Memory B cell (primary cell): ENCODE data around the gene VSIG2.

ENCODE experiments used
- ATAC-seq: fragments of 150-1000 bp; cut with Tn5 transposase; 2 replicates; pipeline ENCODE4 v1.10.0; 2021; ENCODE audit warnings: low read depth, mild to moderate bottlenecking, moderate library complexity
- DNase-seq, 2 donors: peaks; one replicate each; pipeline ENCODE4 v3.0.0; 2022; ENCODE audit warnings: low spot score in 2 of 2
- H3K27ac Mint-ChIP-seq: one replicate; pipeline ENCODE4 v1.8.0; 2022; ENCODE audit warnings: mild to moderate bottlenecking, moderate library complexity, mixed read lengths
- H3K27me3 Mint-ChIP-seq: one replicate; pipeline ENCODE4 v1.8.0; 2022; ENCODE audit warnings: mixed read lengths
- H3K36me3 Mint-ChIP-seq: one replicate; pipeline ENCODE4 v1.8.0; 2022; ENCODE audit warnings: mild to moderate bottlenecking, mixed read lengths
- H3K4me1 Mint-ChIP-seq: one replicate; pipeline ENCODE4 v1.8.0; 2022; ENCODE audit warnings: mixed read lengths
- H3K4me3 Mint-ChIP-seq: one replicate; pipeline ENCODE4 v1.8.0; 2022; ENCODE audit warnings: mild to moderate bottlenecking, moderate library complexity, mixed read lengths
- H3K9me3 Mint-ChIP-seq: one replicate; pipeline ENCODE4 v1.8.0; 2022; ENCODE audit warnings: mixed read lengths

The VSIG2 gene

GRCh38 chr11:124747406-124748099, 4.5 kb downstream of the VSIG2 start:
- Mint-ChIP-seq H3K36me3 (peaks cover 2% of the 10 kb centered on the region), H3K9me3 (no peaks in the 10 kb centered on the region), H3K4me3 (peak overlapping the region; percentile 98), H3K27ac (no peak overlapping the region), H3K4me1 (peaks cover 21% of the 10 kb centered on the region), H3K27me3 (no peaks in the 10 kb centered on the region)
- ATAC-seq (no peak), DNase-seq (no peak)

GRCh38 chr11:124746621-124747243, 5.3 kb downstream of the VSIG2 start:
- Mint-ChIP-seq H3K27me3 (peaks cover 3% of the 10 kb centered on the region), H3K36me3 (peaks cover 2% of the 10 kb centered on the region), H3K4me1 (peaks cover 21% of the 10 kb centered on the region), H3K27ac (peak overlapping the region; percentile 90), H3K9me3 (no peaks in the 10 kb centered on the region), H3K4me3 (peak overlapping the region; percentile 98)
- DNase-seq (peak; percentile 75 to 80), ATAC-seq (peak; percentile 86)

DNA sequence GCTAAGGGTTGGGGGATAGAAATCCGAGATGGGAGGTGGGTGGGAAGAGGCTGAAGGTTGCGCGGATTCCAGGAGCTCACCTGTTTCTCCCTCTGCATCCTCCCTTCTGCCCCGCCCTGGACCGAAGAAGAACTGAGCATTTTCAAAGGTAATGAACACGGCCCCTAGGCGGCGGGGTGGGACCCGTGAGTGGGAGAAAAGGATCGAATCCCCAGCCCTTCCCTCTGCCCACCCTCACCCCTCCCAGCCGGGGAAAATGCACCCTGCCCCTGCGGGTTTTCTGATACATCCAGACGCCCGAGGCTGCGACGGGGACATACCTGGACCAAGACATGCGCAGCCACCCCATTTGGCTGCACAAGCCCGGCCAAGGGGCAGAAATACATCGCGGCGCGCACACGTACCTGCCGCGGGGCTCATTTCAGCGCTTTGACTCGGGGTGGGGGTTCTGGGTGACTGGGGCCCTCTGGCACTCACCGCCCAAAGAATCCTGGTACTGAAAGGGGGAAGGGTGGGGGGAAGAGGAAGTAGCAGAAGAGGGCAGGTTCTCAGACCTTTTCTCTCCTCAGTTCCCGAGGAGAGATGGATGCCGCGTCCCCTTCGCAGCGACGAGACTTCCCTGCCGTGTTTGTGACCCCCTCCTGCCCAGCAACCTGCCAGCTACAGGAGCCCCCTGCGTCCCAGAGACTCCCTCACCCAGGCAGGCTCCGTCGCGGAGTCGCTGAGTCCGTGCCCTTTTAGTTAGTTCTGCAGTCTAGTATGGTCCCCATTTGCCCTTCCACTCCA, 6.0 kb downstream of the VSIG2 start:
- no peaks in the 10 kb centered on the region for H3K9me3 Mint-ChIP-seq
- DNase-seq (peak in 1 of 2 donors; percentile 26), ATAC-seq (peak; percentile 43)
- H3K4me1 Mint-ChIP-seq: peaks cover 21% of the 10 kb centered on the region
- peak overlapping the region; percentile 90 for H3K27ac Mint-ChIP-seq
- H3K36me3 Mint-ChIP-seq: peaks cover 2% of the 10 kb centered on the region
- H3K4me3 Mint-ChIP-seq: peak overlapping the region; percentile 98
- H3K27me3 Mint-ChIP-seq: peaks cover 6% of the 10 kb centered on the region

GRCh38 chr11:124745270-124745834, 6.7 kb downstream of the VSIG2 start:
- H3K27ac Mint-ChIP-seq: no peak overlapping the region
- no peaks in the 10 kb centered on the region for H3K9me3 Mint-ChIP-seq
- H3K27me3 Mint-ChIP-seq: peaks cover 6% of the 10 kb centered on the region
- peaks cover 26% of the 10 kb centered on the region for H3K4me1 Mint-ChIP-seq
- peaks cover 2% of the 10 kb centered on the region for H3K36me3 Mint-ChIP-seq
- peak overlapping the region; percentile 98 for H3K4me3 Mint-ChIP-seq
- DNase-seq: no peak
- ATAC-seq: no peak

DNA sequence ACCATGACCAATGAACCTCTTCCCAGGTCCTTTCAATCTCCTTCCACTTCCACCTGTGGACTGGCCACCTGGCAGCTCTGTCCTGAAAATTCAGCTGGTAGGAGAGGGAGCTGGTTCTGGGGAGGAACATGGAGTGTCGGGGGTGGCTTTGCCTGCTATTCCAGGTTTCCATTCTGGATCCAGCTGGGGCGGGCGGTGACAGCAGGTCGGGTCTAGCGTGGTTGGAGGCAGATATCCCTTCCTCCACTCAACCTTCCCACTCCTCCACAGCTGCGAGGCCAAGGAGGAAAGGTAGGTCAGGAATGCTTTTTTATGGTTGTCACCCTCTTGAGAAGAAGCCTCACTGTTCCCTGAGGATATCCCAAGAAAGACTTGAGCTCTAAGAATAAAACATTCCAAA, 9.0 kb downstream of the VSIG2 start:
- ATAC-seq: no peak
- peaks cover 6% of the 10 kb centered on the region for H3K27me3 Mint-ChIP-seq

DNA sequence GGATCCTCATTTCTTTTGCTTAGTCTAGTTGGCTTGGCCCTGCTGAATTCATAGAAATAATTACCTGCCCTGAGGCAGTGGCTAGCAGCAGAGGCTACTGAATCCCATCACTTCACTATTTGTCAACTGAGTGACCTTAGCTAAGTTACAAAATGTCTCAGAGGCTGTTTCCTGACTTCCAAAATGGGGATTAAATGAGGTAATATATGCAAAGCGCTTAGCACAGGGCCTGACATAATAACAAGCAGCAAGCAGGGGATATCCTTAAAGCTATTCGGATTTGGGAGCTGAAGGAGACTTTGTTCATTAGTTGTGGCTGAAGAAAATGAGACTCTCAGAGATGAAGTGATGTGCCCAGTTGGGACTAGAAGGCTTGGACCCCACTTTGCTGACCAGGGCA, 9.5 kb downstream of the VSIG2 start:
- Mint-ChIP-seq H3K27ac (no peak overlapping the region), H3K4me3 (no peak overlapping the region), H3K36me3 (peaks cover 2% of the 10 kb centered on the region), H3K4me1 (peaks cover 19% of the 10 kb centered on the region), H3K27me3 (peaks cover 6% of the 10 kb centered on the region), H3K9me3 (no peaks in the 10 kb centered on the region)
- DNase-seq (no peak), ATAC-seq (no peak)

More for the DNA sequence above, 9.0 kb downstream of the VSIG2 start:
- Mint-ChIP-seq H3K27ac (no peak overlapping the region), H3K4me3 (no peak overlapping the region), H3K4me1 (peaks cover 19% of the 10 kb centered on the region), H3K9me3 (no peaks in the 10 kb centered on the region), H3K36me3 (peaks cover 2% of the 10 kb centered on the region)
- no peak for DNase-seq

- peaks cover 19% of the 10 kb centered on the region for H3K4me1 Mint-ChIP-seq
- H3K27ac Mint-ChIP-seq: no peak overlapping the region
- H3K9me3 Mint-ChIP-seq: no peaks in the 10 kb centered on the region
- ATAC-seq: peak; percentile 57
- H3K27me3 Mint-ChIP-seq: peaks cover 6% of the 10 kb centered on the region
- H3K4me3 Mint-ChIP-seq: peak overlapping the region; percentile 85
- peak; percentile 34 to 55 for DNase-seq
- H3K36me3 Mint-ChIP-seq: peaks cover 2% of the 10 kb centered on the region
These were observed 11.7 kb downstream of the VSIG2 start for GRCh38 chr11:124740277-124740882.

DNA sequence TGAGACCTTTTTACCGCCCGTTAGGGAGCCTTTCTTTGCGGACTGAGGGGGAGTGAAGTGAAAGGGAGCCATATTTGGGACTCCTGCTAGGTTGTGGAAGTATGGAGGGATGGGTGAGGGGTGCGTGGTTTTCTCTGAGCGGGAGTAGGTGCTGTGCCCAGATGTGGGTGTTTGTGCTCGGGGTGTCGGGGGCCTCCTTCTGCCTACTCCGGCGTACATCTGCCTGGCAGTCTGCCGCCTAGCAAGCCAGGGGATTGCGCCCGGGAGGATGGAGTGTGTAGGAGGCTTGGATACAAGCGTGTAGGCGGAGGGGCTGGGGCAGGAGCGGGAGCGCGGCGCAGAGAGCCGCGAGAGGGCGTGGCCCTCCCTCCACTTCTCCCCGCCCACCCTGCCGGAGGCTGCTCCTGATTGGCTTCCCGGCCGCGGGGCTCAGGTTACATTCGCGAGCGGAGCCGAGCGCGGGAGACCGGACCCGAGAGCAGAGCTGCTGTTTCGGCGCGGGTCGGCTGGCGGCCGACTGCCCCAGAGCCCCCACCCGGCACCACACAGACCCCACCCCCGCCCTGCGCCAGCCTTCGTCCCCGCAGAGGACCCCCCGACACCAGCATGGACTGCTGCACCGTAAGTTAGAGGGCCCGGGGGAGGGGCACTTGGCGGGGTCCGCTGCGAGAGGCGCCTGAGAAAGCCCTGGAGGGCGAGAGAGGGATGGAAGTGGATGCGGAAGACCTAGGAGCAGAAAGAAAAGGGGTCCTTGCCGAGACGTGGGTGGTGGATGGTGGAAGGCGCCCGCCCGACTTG, 12.4 kb downstream of the VSIG2 start, which contains the start of gene NRGN:
Gene NRGN (plus strand): TSS at position 464 of the 798 bp plus-strand sequence. CDS start 143 bp downstream, at position 607.
- Mint-ChIP-seq H3K4me1 (peaks cover 19% of the 10 kb centered on the region), H3K4me3 (peak within 1 kb of the TSS; percentile 85), H3K27me3 (peaks cover 6% of the 10 kb centered on the region), H3K9me3 (no peaks in the 10 kb centered on the region), H3K27ac (no peak within 1 kb of the TSS), H3K36me3 (peaks cover 2% of the 10 kb centered on the region)
- ATAC-seq (peak; percentile 90), DNase-seq (peak; percentile 66 to 74)

DNA sequence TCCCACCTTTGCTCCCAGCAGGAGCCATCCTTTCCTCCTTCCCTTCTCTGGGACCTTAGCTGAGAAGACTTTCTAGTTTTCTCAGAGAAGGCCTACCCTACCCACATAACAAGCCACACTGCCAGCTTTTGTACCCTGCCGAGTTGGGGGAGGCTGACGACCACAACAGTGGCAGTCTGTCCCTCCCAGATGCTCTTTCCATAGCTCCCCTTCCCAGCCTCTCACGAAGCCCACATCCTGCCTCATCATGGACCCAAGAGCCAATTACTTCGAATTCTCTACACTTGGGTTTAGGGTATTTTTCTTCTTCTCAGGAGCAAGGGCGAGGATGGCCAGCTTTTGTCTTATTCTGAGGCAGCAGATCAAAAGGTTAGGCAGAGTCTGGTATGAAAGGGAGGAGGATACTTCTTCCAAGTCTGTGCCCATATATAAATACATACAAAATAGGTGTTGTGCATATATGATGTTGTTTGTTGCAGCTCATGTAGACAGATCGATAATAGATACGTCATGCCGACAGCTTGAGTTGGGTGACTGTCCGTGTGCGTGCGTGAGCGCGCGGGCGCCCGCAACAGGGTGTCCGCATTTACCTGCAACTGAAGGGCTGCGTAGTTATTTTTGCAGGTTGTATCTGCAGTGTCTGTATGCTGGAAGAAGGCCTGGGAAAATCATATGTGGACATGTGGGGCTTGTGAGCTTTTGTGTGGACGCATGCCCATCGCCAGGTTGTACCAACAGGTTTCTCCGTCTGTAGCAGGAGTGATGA, 13.2 kb downstream of the VSIG2 start:
- Mint-ChIP-seq H3K27me3 (peaks cover 6% of the 10 kb centered on the region), H3K4me3 (peak overlapping the region; percentile 85), H3K36me3 (peaks cover 2% of the 10 kb centered on the region), H3K9me3 (no peaks in the 10 kb centered on the region), H3K4me1 (peaks cover 19% of the 10 kb centered on the region), H3K27ac (no peak overlapping the region)
- ATAC-seq (no peak), DNase-seq (no peak)

DNA sequence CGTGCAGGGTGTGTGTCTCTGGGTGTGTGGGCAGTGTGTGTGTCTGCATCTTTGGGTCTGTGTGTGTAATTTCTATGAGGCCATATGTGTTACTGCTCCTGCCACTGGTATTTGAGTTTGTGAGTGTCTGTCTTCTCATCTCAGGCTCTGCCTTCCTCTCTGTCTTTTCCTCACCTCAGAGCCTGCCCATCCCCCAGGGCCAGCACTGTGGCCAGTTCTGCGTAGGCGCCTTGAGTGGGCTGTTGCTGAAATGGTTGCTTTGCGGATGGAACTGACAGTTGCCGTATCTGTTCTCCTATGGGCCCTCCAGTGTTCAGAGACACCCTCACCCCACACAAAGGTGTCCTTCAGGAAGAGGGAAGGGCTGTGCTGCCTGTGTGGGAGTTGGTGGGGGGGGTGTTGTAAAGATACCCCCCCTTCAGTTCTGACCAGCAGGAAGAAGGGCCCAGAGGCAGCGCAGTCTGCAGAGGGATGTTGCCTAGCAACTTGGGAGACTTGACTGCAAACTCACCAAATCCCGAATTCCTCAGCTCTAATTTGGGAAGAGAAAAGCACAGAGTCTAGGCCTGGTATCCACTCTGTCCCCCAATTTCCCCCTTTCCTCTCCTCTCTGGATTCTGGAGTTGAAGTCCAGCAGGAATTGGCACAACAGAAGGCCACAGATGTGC, 14.3 kb downstream of the VSIG2 start:
- no peak for ATAC-seq
- peaks cover 19% of the 10 kb centered on the region for H3K4me1 Mint-ChIP-seq

DNA sequence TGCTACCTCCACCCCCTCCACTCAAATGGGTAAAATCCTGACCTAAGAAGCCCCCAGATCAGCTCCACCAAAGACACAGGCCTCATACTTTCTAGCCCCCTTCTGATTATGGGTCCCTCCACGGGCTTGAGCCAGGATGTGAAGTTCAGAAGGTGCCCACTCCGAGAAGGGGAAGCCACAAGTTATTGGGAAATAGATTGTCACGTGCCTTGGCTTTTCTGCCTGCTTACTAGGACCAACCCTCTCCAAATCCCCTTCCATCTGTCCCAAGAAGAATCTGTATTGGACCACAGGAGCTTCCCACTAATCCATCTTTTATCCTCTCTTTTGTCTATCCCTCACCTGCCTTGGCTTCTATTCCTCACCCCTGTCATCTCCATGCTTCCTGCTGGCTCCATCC, 15.3 kb downstream of the VSIG2 start:
- ATAC-seq (no peak), DNase-seq (no peak)
- no peaks in the 10 kb centered on the region for H3K36me3 Mint-ChIP-seq
- H3K27me3 Mint-ChIP-seq: peaks cover 3% of the 10 kb centered on the region
- no peaks in the 10 kb centered on the region for H3K9me3 Mint-ChIP-seq
- H3K27ac Mint-ChIP-seq: no peak overlapping the region
- H3K4me1 Mint-ChIP-seq: peaks cover 19% of the 10 kb centered on the region
- H3K4me3 Mint-ChIP-seq: no peak overlapping the region

More for the DNA sequence above, 14.3 kb downstream of the VSIG2 start:
- Mint-ChIP-seq H3K27me3 (peaks cover 6% of the 10 kb centered on the region), H3K36me3 (no peaks in the 10 kb centered on the region), H3K4me3 (no peak overlapping the region), H3K9me3 (no peaks in the 10 kb centered on the region), H3K27ac (no peak overlapping the region)
- DNase-seq: no peak

DNA sequence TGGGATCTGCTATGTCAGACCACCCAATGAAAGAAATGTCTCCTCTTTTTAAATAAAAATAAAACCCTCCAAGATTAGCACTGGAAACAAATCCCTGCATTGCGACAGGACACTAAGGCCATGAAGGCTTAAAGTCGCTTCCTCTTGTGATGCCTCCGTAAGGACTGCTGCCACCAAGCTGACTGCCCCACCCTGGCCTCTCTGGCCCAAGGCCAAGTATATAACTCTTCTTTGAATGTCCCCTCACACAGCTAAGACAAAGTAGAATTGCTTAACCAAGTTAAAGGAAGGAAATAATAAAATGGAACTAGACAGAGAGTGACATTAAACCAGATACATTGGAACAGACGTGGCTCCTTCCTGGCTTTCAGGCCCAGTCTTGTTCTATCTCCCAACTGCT, 19.8 kb downstream of the VSIG2 start:
- H3K27me3 Mint-ChIP-seq: no peaks in the 10 kb centered on the region
- H3K9me3 Mint-ChIP-seq: no peaks in the 10 kb centered on the region
- peaks cover 6% of the 10 kb centered on the region for H3K4me1 Mint-ChIP-seq
- H3K36me3 Mint-ChIP-seq: no peaks in the 10 kb centered on the region
- no peak overlapping the region for H3K4me3 Mint-ChIP-seq
- ATAC-seq (no peak), DNase-seq (no peak)
- H3K27ac Mint-ChIP-seq: no peak overlapping the region
